Cardiac muscle cell (in vitro differentiated cells and primary cell): ENCODE results near the gene PELI3. TPM values are rescaled to one million over a fixed set of nuclear protein-coding genes. Genes with fewer than 3 reads are reported as not detected.
A peak's percentile ranks its signal among the peaks of the same experiment; 100 is the strongest.

ENCODE experiments used
- DNase-seq, 2 donors: peaks; one replicate each; pipeline versions ENCODE4 v3.0.0 to v3.0.0-alpha.2; 2010 to 2017; ENCODE audit warnings: low read depth in 1 of 2, low spot score in 1 of 2
- H3K27ac ChIP-seq: fragments of 200-600 bp; sonication (generic); 2 replicates; pipeline ENCODE4 v1.5.1; 2016
- H3K27me3 ChIP-seq: fragments of 200-600 bp; sonication (generic); 2 replicates; pipeline ENCODE4 v1.6.0; 2016; ENCODE audit warnings: control low read depth
- H3K36me3 ChIP-seq: fragments of 200-600 bp; sonication (generic); 2 replicates; pipeline ENCODE4 v1.5.1; 2016; ENCODE audit warnings: control low read depth
- H3K4me1 ChIP-seq: fragments of 200-600 bp; sonication (generic); 2 replicates; pipeline ENCODE4 v1.8.1; 2017; ENCODE audit warnings: low read depth, mild to moderate bottlenecking, mixed run types
- H3K4me3 ChIP-seq: fragments of 200-600 bp; sonication (generic); 2 replicates; pipeline ENCODE4 v1.5.1; 2016; ENCODE audit warnings: mild to moderate bottlenecking
- H3K9me3 ChIP-seq: fragments of 200-600 bp; sonication (generic); 2 replicates; pipeline ENCODE4 v1.5.1; 2017; ENCODE audit warnings: low read depth, mild to moderate bottlenecking, control low read depth
- polyA plus RNA-seq: library from polyadenylated mRNA; unstranded; fragments of >200 nt; fragmentation: Nextera tagmentation; extraction: Ambion mirVana; gene quantifications from 2 replicates; pipeline ENCODE4 v1.2.1, GENCODE V29; 2016
- total RNA-seq: library from RNA; depleted of rRNA; stranded (reverse); fragments of >200 nt; gene quantifications from 2 replicates; pipeline ENCODE4 v1.2.3, GENCODE V29; 2016
- TF ChIP-seq, protein P1 (sequence below): IDR thresholded peaks from 2 replicates; pipeline ENCODE4 v1.5.1; 2012; ENCODE audit warnings: low read depth, mild to moderate bottlenecking, low read length

PELI3 gene
- total and polyA plus RNA-seq, 2 experiments from 2014 or later = 16.4 to 30.9 TPM

DNA sequence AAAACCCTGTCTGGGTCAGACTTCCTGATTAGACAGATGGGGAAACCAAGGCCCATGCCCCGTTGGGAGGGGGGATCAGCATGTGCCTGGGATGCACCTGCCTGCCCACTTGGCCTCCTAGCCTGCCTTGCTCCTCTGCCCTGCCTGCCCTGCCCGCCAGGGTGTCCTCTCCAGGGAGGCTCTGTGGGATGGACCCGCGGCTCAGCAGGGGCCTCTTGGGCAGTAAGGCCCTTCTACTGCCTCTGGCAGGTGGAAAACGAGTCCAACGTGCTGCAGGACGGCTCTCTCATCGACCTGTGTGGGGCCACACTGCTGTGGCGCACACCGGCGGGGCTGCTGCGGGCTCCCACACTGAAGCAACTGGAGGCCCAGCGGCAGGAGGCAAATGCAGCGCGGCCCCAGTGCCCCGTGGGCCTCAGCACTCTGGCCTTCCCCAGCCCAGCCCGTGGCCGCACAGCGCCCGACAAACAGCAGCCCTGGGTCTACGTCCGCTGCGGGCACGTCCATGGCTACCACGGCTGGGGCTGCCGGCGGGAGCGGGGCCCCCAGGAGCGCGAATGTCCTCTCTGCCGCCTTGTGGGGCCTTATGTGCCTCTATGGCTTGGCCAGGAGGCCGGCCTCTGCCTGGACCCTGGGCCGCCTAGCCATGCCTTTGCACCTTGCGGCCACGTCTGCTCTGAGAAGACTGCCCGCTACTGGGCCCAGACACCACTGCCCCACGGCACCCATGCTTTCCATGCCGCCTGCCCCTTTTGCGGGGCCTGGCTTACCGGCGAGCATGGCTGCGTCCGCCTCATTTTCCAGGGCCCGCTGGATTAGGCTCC, 8.9 kb downstream of the PELI3 start:
- no peak overlapping the region for H3K4me3 ChIP-seq
- TF ChIP-seq, protein P1, sequence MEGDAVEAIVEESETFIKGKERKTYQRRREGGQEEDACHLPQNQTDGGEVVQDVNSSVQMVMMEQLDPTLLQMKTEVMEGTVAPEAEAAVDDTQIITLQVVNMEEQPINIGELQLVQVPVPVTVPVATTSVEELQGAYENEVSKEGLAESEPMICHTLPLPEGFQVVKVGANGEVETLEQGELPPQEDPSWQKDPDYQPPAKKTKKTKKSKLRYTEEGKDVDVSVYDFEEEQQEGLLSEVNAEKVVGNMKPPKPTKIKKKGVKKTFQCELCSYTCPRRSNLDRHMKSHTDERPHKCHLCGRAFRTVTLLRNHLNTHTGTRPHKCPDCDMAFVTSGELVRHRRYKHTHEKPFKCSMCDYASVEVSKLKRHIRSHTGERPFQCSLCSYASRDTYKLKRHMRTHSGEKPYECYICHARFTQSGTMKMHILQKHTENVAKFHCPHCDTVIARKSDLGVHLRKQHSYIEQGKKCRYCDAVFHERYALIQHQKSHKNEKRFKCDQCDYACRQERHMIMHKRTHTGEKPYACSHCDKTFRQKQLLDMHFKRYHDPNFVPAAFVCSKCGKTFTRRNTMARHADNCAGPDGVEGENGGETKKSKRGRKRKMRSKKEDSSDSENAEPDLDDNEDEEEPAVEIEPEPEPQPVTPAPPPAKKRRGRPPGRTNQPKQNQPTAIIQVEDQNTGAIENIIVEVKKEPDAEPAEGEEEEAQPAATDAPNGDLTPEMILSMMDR = no peak
- no peak overlapping the region for H3K27ac ChIP-seq
- H3K27me3 ChIP-seq = no peaks in the 10 kb centered on the region
- no peaks in the 10 kb centered on the region for H3K4me1 ChIP-seq
- no peak for DNase-seq
- H3K9me3 ChIP-seq = no peaks in the 10 kb centered on the region
- peaks cover 15% of the 10 kb centered on the region for H3K36me3 ChIP-seq

GRCh38 chr11:66476173-66476840, 9.6 kb downstream of the PELI3 start:
- no peak for DNase-seq
- Histone ChIP-seq H3K27ac (no peak overlapping the region), H3K4me3 (no peak overlapping the region), H3K36me3 (peaks cover 15% of the 10 kb centered on the region), H3K27me3 (no peaks in the 10 kb centered on the region), H3K9me3 (no peaks in the 10 kb centered on the region), H3K4me1 (no peaks in the 10 kb centered on the region)
- TF ChIP-seq, protein P1 = no peak

DNA sequence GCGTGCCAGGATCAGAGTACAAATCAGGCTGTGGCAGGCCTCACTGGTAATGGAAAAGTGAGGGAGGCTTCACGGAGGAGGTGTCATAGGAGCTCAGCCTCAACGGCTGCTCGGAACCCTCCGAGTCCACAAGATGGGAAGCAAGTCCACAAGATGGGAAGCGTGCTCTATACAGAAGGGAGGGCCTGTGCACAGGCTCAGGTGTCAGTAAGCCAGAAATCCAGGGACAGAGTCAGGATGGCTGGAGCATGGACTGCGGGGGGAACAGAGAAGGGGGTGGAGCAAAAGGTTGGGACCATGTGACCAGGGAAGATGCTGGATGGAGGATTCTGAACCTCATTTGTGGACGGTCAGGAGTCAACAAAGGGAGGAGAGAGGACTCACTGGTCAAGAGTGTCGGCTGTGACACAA, 10.1 kb downstream of the PELI3 start:
- no peak overlapping the region for H3K27ac ChIP-seq
- no peaks in the 10 kb centered on the region for H3K9me3 ChIP-seq
- H3K4me1 ChIP-seq = no peaks in the 10 kb centered on the region
- DNase-seq = no peak
- H3K27me3 ChIP-seq = no peaks in the 10 kb centered on the region
- H3K4me3 ChIP-seq = no peak overlapping the region
- peaks cover 15% of the 10 kb centered on the region for H3K36me3 ChIP-seq
- TF ChIP-seq, protein P1 = no peak

- TF ChIP-seq, protein P1 = no peak
- Histone ChIP-seq H3K36me3 (peaks cover 12% of the 10 kb centered on the region), H3K4me1 (no peaks in the 10 kb centered on the region), H3K27ac (no peak overlapping the region), H3K27me3 (no peaks in the 10 kb centered on the region), H3K9me3 (no peaks in the 10 kb centered on the region), H3K4me3 (no peak overlapping the region)
- no peak for DNase-seq
Measured at GRCh38 chr11:66477263-66478201, 10.8 kb downstream of the PELI3 start.

GRCh38 chr11:66478729-66479393, 12.2 kb downstream of the PELI3 start:
- H3K4me3 ChIP-seq = peak overlapping the region; percentile 60
- no peaks in the 10 kb centered on the region for H3K4me1 ChIP-seq
- no peaks in the 10 kb centered on the region for H3K9me3 ChIP-seq
- peaks cover 2% of the 10 kb centered on the region for H3K36me3 ChIP-seq
- TF ChIP-seq, protein P1 = peak; percentile 77
- peak overlapping the region; percentile 97 for H3K27ac ChIP-seq
- peak; percentile 21 to 24 for DNase-seq
- H3K27me3 ChIP-seq = no peaks in the 10 kb centered on the region
